Psoas muscle (tissue), 8 donors: ENCODE data around the gene POU5F2. TPM values are rescaled to one million over a fixed set of nuclear protein-coding genes. Genes with fewer than 3 reads are reported as not detected.

ENCODE experiments used
- ATAC-seq, 4 donors: fragments of 200-7000 bp; cut with Tn5 transposase; one replicate each; pipeline ENCODE4 v1.9.1; 2020; ENCODE audit warnings: moderate library complexity in 3 of 4, mild to moderate bottlenecking in 2 of 4
- DNase-seq, 2 donors: peaks; one replicate each; pipeline ENCODE4 v3.0.0-alpha.2; 2020
- H3K27ac ChIP-seq: fragments of 200-600 bp; one replicate; pipeline ENCODE4 v1.8.0; 2022
- H3K27me3 ChIP-seq, 3 donors: fragments of 200-600 bp in 1 of 3; one replicate each; pipeline versions ENCODE4 v1.6.1 to v1.8.0; 2013 to 2022; ENCODE audit warnings: low read length in 2 of 3, mild to moderate bottlenecking in 2 of 3, moderate library complexity in 1 of 3; ENCODE audit not compliant: insufficient read depth in 3 of 3
- H3K36me3 ChIP-seq, 2 donors: fragments of 200-600 bp in 1 of 2; one replicate each; pipeline versions ENCODE4 v1.6.1 to v1.8.0; 2013 to 2022; ENCODE audit warnings: low read depth in 1 of 2, mild to moderate bottlenecking in 1 of 2, moderate library complexity in 1 of 2; ENCODE audit not compliant: insufficient read depth in 1 of 2
- H3K4me1 ChIP-seq: fragments of 200-600 bp; one replicate; pipeline ENCODE4 v1.8.0; 2022
- H3K4me3 ChIP-seq: fragments of 200-600 bp; one replicate; pipeline ENCODE4 v1.8.0; 2022; ENCODE audit warnings: mild to moderate bottlenecking
- H3K9me3 ChIP-seq: fragments of 200-600 bp; one replicate; pipeline ENCODE4 v1.8.0; 2022
- CTCF ChIP-seq: fragments of 200-600 bp; IDR thresholded peaks from one replicate; pipeline ENCODE4 v1.8.0; 2022; ENCODE audit warnings: antibody characterized with exemption
- WGBS, 3 donors: extraction: QIAGEN DNeasy Blood & Tissue Kit; methylation state at CpG; one replicate each; pipeline versions ENCODE4 v1.1.6 to v1.1.7; 2013; 5-methylcytosine and 5-hydroxymethylcytosine counted together
- intact Hi-C, 2 donors: fragments of 100-400 bp; cut with DNase I; formaldehyde crosslinking; loops; one replicate each; pipeline versions ENCODE4 v1.11.0 to v1.14.2; 2022
- polyA plus RNA-seq, 3 donors: library from polyadenylated mRNA; stranded (reverse); fragments of 200-250 nt; gene quantifications; one replicate each; pipeline ENCODE4 v1.2.3, GENCODE V29; 2013
- total RNA-seq, 4 donors: library from RNA; stranded (reverse); fragmentation: NEBNext Ultra II Directional in 2 of 4; extraction: Animal tissue kit (Norgen Biotek cat#: 25700) in 2 of 4; gene quantifications; one replicate each; pipeline versions ENCODE4 v1.2.1 to v1.2.4, GENCODE V29; 2021 to 2023
- donor health status: healthy with polysubstance abuse.
- donor health status: DM: no; HTN: no; CAD: no; lungs with moderate emphysema.
- donor health status: Bipolar disorder and iron deficiency.
- donor health status: healthy.
- donor health status: DM: yes; HTN: yes; CAD: no.
- donor health status: DM: no; HTN: no; CAD: no.
- donor health status: DM: no; HTN: no; CAD: no.
- donor health status: DM: yes; HTN: yes; CAD: no.

POU5F2 gene
- total and polyA plus RNA-seq, 7 donors, result 0.01 to 0.32 (median 0.13) TPM; not detected in 1

- Histone ChIP-seq H3K27ac (no peak overlapping the region), H3K9me3 (peaks cover 7% of the 10 kb centered on the region), H3K4me1 (no peaks in the 10 kb centered on the region), H3K36me3 (no peaks in the 10 kb centered on the region), H3K4me3 (no peak overlapping the region), H3K27me3 (no peaks in the 10 kb centered on the region)
- 87 to 94% (median 88%) methylated on average over 2 of the region's 2 CpGs for WGBS, 3 donors
- ATAC-seq (no peak), DNase-seq (no peak)
- intact Hi-C loops, result no loop called here
- TF ChIP-seq CTCF, result no peak
Observed at GRCh38 chr5:93715327-93715726, 26.1 kb downstream of the POU5F2 start.

- peaks cover 7% of the 10 kb centered on the region for H3K9me3 ChIP-seq
- H3K36me3 ChIP-seq, result no peaks in the 10 kb centered on the region
- TF ChIP-seq CTCF, result no peak
- H3K27me3 ChIP-seq, result no peaks in the 10 kb centered on the region
- ATAC-seq, result no peak
- intact Hi-C loops, result no loop called here
- 96 to 99% (median 96%) methylated on average over 6 of the region's 6 CpGs for WGBS, 3 donors
- no peak overlapping the region for H3K4me3 ChIP-seq
- no peaks in the 10 kb centered on the region for H3K4me1 ChIP-seq
- DNase-seq, result no peak
- no peak overlapping the region for H3K27ac ChIP-seq
Observed at GRCh38 chr5:93708442-93708841, 33.0 kb downstream of the POU5F2 start.

- H3K27me3 ChIP-seq, result no peaks in the 10 kb centered on the region
- TF ChIP-seq CTCF, result no peak
- no peak for DNase-seq
- H3K4me1 ChIP-seq, result no peaks in the 10 kb centered on the region
- H3K9me3 ChIP-seq, result no peaks in the 10 kb centered on the region
- intact Hi-C loops, result no loop called here
- no peak overlapping the region for H3K4me3 ChIP-seq
- ATAC-seq, result no peak
- WGBS, 3 donors, result 97 to 100% (median 100%) methylated on average over 1 of the region's 1 CpG
- H3K36me3 ChIP-seq, result no peaks in the 10 kb centered on the region
- no peak overlapping the region for H3K27ac ChIP-seq
Observed at GRCh38 chr5:93705896-93706295, 35.5 kb downstream of the POU5F2 start.

GRCh38 chr5:93704996-93705395 lies 36.4 kb downstream of the POU5F2 start:
- Histone ChIP-seq H3K27ac (no peak overlapping the region), H3K36me3 (no peaks in the 10 kb centered on the region), H3K4me3 (no peak overlapping the region), H3K27me3 (no peaks in the 10 kb centered on the region), H3K9me3 (no peaks in the 10 kb centered on the region), H3K4me1 (no peaks in the 10 kb centered on the region)
- intact Hi-C loops, result no loop called here
- TF ChIP-seq CTCF, result no peak
- no peak for DNase-seq
- no peak for ATAC-seq

- Histone ChIP-seq H3K36me3 (no peaks in the 10 kb centered on the region), H3K4me3 (no peak overlapping the region), H3K27me3 (no peaks in the 10 kb centered on the region), H3K27ac (no peak overlapping the region), H3K4me1 (no peaks in the 10 kb centered on the region), H3K9me3 (peaks cover 12% of the 10 kb centered on the region)
- intact Hi-C loops, result no loop called here
- no peak for TF ChIP-seq CTCF
- 83 to 94% (median 93%) methylated on average over 4 of the region's 4 CpGs for WGBS, 3 donors
- no peak for ATAC-seq
- DNase-seq, result no peak
Observed at GRCh38 chr5:93691997-93692396, 49.4 kb downstream of the POU5F2 start.

Other genes starting within 250 kb of the POU5F2 start
- 1 to 10 TPM in 1 of 4 donors, under 1 TPM in 3; 0.13 to 1.3 (median 0.55) TPM for gene NR2F1-AS1, start 160.4 kb downstream of the POU5F2 start, total RNA-seq
- 1 to 10 TPM in 1 of 3 donors, under 1 TPM in 2; 0.14 to 1.5 (median 0.42) TPM for gene NR2F1-AS1, start 160.4 kb downstream of the POU5F2 start, polyA plus RNA-seq
- 1 to 10 TPM in 3 of 4 donors, under 1 TPM in 1; 0.39 to 1.4 (median 1.2) TPM for gene NR2F1, start 158.4 kb downstream of the POU5F2 start, total RNA-seq
- gene NR2F1, start 158.4 kb downstream of the POU5F2 start, polyA plus RNA-seq, result 1 to 10 TPM in 1 of 3 donors, under 1 TPM in 2; 0.57 to 1.4 (median 0.86) TPM